ENCODE results near the gene STK24. TPM values are rescaled to one million over a fixed set of nuclear protein-coding genes. Genes with fewer than 3 reads are reported as not detected.

Gene STK24
- total and polyA plus RNA-seq, 10 of the 15 experiments (the other 5 are each of a cell fraction or from before 2014, with no cell fraction given), result 7.5 to 115 (median 52.9) TPM

DNA sequence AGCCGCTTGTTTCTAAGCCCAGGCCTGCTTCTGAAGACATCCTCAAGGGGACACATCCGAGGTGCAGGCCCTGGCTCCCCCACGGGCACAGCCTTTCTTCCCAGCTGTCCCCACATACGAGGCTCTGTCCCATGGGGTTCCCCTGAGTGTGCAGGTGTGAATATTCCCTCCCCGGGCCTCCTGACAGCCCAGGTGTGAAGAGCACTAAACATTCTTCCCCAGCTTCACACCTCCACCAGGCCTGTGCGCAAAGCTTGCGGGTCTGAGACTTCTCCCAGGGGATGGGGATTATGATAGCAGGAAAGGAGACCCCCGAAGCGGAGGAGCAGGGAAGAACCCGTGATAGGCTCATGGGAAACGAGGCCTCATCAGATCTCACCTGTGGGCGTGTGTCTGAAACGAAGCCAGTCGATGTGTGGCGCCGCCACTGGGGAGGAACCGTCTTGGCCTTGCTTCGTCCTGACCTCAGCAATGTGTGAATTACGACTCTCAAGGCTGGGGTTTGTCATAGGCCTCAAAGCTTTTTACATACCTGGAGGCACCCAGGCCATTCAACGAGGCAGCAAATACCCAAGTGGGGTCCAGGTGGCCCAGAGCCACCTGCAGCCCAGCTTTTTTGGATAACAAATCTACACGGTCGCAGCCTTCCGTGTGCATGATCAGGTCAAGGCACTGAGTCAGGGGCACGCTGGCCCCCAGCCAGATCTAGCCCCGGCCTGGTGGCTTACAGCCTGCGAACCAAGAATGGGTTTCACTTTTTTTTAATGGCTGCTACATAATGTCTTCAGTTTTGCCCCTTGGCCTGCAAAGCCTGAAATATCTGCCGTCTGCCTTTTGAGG is 134.3 kb downstream of the STK24 start:
- Histone ChIP-seq H4K20me1 (ENCODE audit: control insufficient read depth, insufficient read depth) (no peaks in the 10 kb centered on the region), H3K27ac (ENCODE audit: control insufficient read depth, insufficient read depth) (no peak overlapping the region), H3K9ac (ENCODE audit: control insufficient read depth, insufficient read depth, low read length) (no peak overlapping the region), H3K9me3 (replicated peaks; ENCODE audit: control insufficient read depth, insufficient read depth, low read length) (no peaks in the 10 kb centered on the region), H3K4me1 (ENCODE audit: control insufficient read depth, insufficient read depth, low read length) (peaks cover 6% of the 10 kb centered on the region), H3K4me2 (ENCODE audit: control insufficient read depth, insufficient read depth) (no peak overlapping the region), H3K4me3 (no peak overlapping the region), H2AFZ (ENCODE audit: control insufficient read depth, low read depth, low read length) (no peak overlapping the region), H3K79me2 (ENCODE audit: control insufficient read depth, insufficient read depth, low read length) (no peaks in the 10 kb centered on the region), H3K36me3 (ENCODE audit: control insufficient read depth in 2 of 2, insufficient read depth in 2 of 2, low read length in 1 of 2) (no peaks in the 10 kb centered on the region), H3K27me3 (replicated peaks in 1 of 2; ENCODE audit: control insufficient read depth in 2 of 2, insufficient read depth in 2 of 2, low read length in 1 of 2) (no peaks in the 10 kb centered on the region)
- BruUV-seq (replicated peaks), result no TSS peak
- WGBS (ENCODE audit: insufficient coverage, insufficient replicate concordance, low lambda C conversion rate, missing lambda C conversion rate), result 48% methylated on average over 27 of the region's 27 CpGs
- intact Hi-C loops (cut with micrococcal nuclease; ENCODE audit: unreplicated experiment), result no loop called here
- ChIA-PET POLR2A (interaction anchor here (0.5 kb wide), 1 partner anchor 52 kb away, joined by 5 read pairs; no protein-coding TSS in a partner anchor), RAD21 (ENCODE audit: unreplicated experiment) (interaction anchor here (1.3 to 2.1 kb wide), 2 partner anchors 209 to 211 kb away, joined by 3 to 8 read pairs; no protein-coding TSS in a partner anchor), SMC1A (ENCODE audit: uncharacterized antibody, unreplicated experiment) (no interaction called here), CTCF (interaction anchor here (1.4 to 9.1 kb wide), 3 partner anchors 211 to 587 kb away, joined by 3 to 135 read pairs (median 14); no protein-coding TSS in a partner anchor)
- ATAC-seq, result no peak
- DNase-seq (ENCODE audit: low read depth, low spot score), result no peak
- FAIRE-seq, result no peak
- in situ Hi-C loops (cut with MboI), result loop anchor here (10.0 kb wide), 2 partner anchors 402 to 588 kb away; no protein-coding TSS in a partner anchor
- TF ChIP-seq KAT2A (conservative IDR thresholded peaks at IDR 0.05; ENCODE audit: control insufficient read depth, low read depth, low read length) (no peak), RB1 (IDR thresholded peaks at IDR 0.05; ENCODE audit: borderline replicate concordance) (no peak), SMAD1 (IDR thresholded peaks at IDR 0.05; ENCODE audit: low read depth, partially characterized antibody) (no peak), ETV6 (conservative IDR thresholded peaks at IDR 0.05 in 1 of 2, IDR thresholded peaks at IDR 0.05 in 1 of 2; ENCODE audit: borderline replicate concordance in 1 of 2, low read depth in 1 of 2) (no peak), SPI1 (IDR thresholded peaks at IDR 0.05; ENCODE audit: borderline replicate concordance, insufficient read depth, low read depth, low read length) (no peak), CEBPB (IDR thresholded peaks at IDR 0.05; ENCODE audit: borderline replicate concordance in 1 of 2, low read depth in 2 of 2, low read length in 2 of 2) (no peak), ZNF207 (IDR thresholded peaks at IDR 0.05; ENCODE audit: borderline replicate concordance) (no peak), ZNF274 (IDR thresholded peaks at IDR 0.05; ENCODE audit: insufficient read depth, insufficient read length) (no peak), PML (IDR thresholded peaks at IDR 0.05; ENCODE audit: low read length) (no peak), SMAD5 (IDR thresholded peaks at IDR 0.05; ENCODE audit: low read depth) (no peak)
- TF ChIP-seq, protein P1, sequence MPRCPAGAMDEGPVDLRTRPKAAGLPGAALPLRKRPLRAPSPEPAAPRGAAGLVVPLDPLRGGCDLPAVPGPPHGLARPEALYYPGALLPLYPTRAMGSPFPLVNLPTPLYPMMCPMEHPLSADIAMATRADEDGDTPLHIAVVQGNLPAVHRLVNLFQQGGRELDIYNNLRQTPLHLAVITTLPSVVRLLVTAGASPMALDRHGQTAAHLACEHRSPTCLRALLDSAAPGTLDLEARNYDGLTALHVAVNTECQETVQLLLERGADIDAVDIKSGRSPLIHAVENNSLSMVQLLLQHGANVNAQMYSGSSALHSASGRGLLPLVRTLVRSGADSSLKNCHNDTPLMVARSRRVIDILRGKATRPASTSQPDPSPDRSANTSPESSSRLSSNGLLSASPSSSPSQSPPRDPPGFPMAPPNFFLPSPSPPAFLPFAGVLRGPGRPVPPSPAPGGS (IDR thresholded peaks at IDR 0.05; ENCODE audit: borderline replicate concordance, insufficient read depth, low read depth, low read length, poor library complexity, severe bottlenecking), result no peak
- TF ChIP-seq, protein P2, sequence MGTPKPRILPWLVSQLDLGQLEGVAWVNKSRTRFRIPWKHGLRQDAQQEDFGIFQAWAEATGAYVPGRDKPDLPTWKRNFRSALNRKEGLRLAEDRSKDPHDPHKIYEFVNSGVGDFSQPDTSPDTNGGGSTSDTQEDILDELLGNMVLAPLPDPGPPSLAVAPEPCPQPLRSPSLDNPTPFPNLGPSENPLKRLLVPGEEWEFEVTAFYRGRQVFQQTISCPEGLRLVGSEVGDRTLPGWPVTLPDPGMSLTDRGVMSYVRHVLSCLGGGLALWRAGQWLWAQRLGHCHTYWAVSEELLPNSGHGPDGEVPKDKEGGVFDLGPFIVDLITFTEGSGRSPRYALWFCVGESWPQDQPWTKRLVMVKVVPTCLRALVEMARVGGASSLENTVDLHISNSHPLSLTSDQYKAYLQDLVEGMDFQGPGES (IDR thresholded peaks at IDR 0.05), result no peak
- TF ChIP-seq, protein P3, sequence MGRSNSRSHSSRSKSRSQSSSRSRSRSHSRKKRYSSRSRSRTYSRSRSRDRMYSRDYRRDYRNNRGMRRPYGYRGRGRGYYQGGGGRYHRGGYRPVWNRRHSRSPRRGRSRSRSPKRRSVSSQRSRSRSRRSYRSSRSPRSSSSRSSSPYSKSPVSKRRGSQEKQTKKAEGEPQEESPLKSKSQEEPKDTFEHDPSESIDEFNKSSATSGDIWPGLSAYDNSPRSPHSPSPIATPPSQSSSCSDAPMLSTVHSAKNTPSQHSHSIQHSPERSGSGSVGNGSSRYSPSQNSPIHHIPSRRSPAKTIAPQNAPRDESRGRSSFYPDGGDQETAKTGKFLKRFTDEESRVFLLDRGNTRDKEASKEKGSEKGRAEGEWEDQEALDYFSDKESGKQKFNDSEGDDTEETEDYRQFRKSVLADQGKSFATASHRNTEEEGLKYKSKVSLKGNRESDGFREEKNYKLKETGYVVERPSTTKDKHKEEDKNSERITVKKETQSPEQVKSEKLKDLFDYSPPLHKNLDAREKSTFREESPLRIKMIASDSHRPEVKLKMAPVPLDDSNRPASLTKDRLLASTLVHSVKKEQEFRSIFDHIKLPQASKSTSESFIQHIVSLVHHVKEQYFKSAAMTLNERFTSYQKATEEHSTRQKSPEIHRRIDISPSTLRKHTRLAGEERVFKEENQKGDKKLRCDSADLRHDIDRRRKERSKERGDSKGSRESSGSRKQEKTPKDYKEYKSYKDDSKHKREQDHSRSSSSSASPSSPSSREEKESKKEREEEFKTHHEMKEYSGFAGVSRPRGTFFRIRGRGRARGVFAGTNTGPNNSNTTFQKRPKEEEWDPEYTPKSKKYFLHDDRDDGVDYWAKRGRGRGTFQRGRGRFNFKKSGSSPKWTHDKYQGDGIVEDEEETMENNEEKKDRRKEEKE (IDR thresholded peaks at IDR 0.05), result no peak
